ENCODE results near the gene ERCC1. TPM values are rescaled to one million over a fixed set of nuclear protein-coding genes. Genes with fewer than 3 reads are reported as not detected.

Gene ERCC1
- total and polyA plus RNA-seq, 2 of the 13 experiments (the other 11 are each of a cell fraction or from before 2014, with no cell fraction given): 40.0 to 66.4 TPM

GRCh38 chr19:45405435-45406225 is 18.1 kb downstream of the ERCC1 start (continued):
- no peak for TF ChIP-seq ZBTB20 (CRISPR knock-in tag; IDR thresholded peaks at IDR 0.05; ENCODE audit: borderline replicate concordance, low read depth)
- TF ChIP-seq ZBTB34 (CRISPR knock-in tag; IDR thresholded peaks at IDR 0.05): no peak
- peak; percentile 6 for TF ChIP-seq ZNF777 (CRISPR knock-in tag; IDR thresholded peaks at IDR 0.05)
- no peak for TF ChIP-seq ATRX (CRISPR knock-in tag; IDR thresholded peaks at IDR 0.05; ENCODE audit: borderline replicate concordance)
- TF ChIP-seq SP2 (CRISPR knock-in tag; IDR thresholded peaks at IDR 0.05): no peak
- peak; percentile 95 for TF ChIP-seq SKI (IDR thresholded peaks at IDR 0.05; ENCODE audit: partially characterized antibody)
- TF ChIP-seq RELA (CRISPR knock-in tag; IDR thresholded peaks at IDR 0.05): no peak
- no peak for TF ChIP-seq ATAD3A (CRISPR knock-in tag; IDR thresholded peaks at IDR 0.05)
- peak; percentile 27 for TF ChIP-seq AGO2 (optimal IDR thresholded peaks at IDR 0.05; ENCODE audit: low read depth, low read length)
- TF ChIP-seq ZNF143 (CRISPR knock-in tag; IDR thresholded peaks at IDR 0.05): peak; percentile 92
- TF ChIP-seq HNRNPUL1 (IDR thresholded peaks at IDR 0.05; ENCODE audit: low read depth, low read length): no peak
- TF ChIP-seq ZBED4 (CRISPR knock-in tag; IDR thresholded peaks at IDR 0.05; ENCODE audit: borderline replicate concordance): no peak; the same call in 1 of the 2 replicates
- no peak for TF ChIP-seq ZNF136 (CRISPR knock-in tag; IDR thresholded peaks at IDR 0.05; ENCODE audit: low read depth)
- TF ChIP-seq SIN3B (IDR thresholded peaks at IDR 0.05; ENCODE audit: low read length): no peak
- TF ChIP-seq ZNF124 (CRISPR knock-in tag; IDR thresholded peaks at IDR 0.05): no peak
- no peak for TF ChIP-seq FOXO4 (CRISPR knock-in tag; conservative IDR thresholded peaks at IDR 0.05)
- TF ChIP-seq FOSL1 (CRISPR knock-in tag; IDR thresholded peaks at IDR 0.05; ENCODE audit: borderline replicate concordance): no peak; the same call in 1 of the 2 replicates
- 0 out of 2 replicates have a peak, but pooled peaks have one; percentile 2 for TF ChIP-seq RXRB (CRISPR knock-in tag; IDR thresholded peaks at IDR 0.05; ENCODE audit: borderline replicate concordance)
- TF ChIP-seq ZNF577 (CRISPR knock-in tag; IDR thresholded peaks at IDR 0.05; ENCODE audit: borderline replicate concordance, low read depth): no peak
- no peak for TF ChIP-seq TCF12 (IDR thresholded peaks at IDR 0.05)
- no peak for TF ChIP-seq TCF12 (CRISPR knock-in tag; IDR thresholded peaks at IDR 0.05)
- peak; percentile 84 for TF ChIP-seq FOSL2 (CRISPR knock-in tag; IDR thresholded peaks at IDR 0.05)
